HG03095 (cell line): Measurements from ENCODE around the gene WDFY2.

Experiments used
- ATAC-seq: cut with Tn5 transposase; IDR thresholded peaks from one replicate; pipeline ENCODE4 v1.9.1; 2021; ENCODE audit warnings: moderate library complexity; ENCODE audit not compliant: unreplicated experiment

Gene WDFY2

GRCh38 chr13:51733374-51734298 is 149.4 kb downstream of the WDFY2 start:
- no peak for ATAC-seq

- no peak for ATAC-seq
Measured at GRCh38 chr13:51734786-51735185, 150.5 kb downstream of the WDFY2 start.

GRCh38 chr13:51737609-51738008 is 153.3 kb downstream of the WDFY2 start:
- ATAC-seq, result no peak

- no peak for ATAC-seq
Measured at GRCh38 chr13:51738226-51738905, 154.1 kb downstream of the WDFY2 start.

- ATAC-seq, result no peak
Measured at GRCh38 chr13:51739027-51739764, 154.9 kb downstream of the WDFY2 start.

GRCh38 chr13:51740698-51741097 is 156.4 kb downstream of the WDFY2 start:
- no peak for ATAC-seq

DNA sequence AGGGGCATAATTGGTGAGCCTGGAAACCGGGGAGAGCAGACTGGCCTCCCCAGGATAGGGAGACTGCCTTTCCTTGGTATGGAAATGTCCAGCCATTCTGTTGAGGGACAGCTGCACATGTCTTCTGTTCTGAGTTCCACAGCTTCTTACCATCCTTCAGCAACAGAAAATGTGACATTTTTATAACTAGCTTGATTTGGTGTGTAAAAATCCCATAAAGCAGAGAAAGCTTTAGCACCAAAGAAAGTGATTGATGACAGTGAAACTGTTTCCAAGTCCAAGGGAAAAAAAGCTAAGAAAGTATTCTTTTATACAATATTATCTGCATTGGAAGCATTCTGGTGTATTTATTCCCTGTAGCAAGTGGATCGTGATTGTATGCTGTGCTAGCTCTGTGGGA is 157.8 kb downstream of the WDFY2 start:
- no peak for ATAC-seq

DNA sequence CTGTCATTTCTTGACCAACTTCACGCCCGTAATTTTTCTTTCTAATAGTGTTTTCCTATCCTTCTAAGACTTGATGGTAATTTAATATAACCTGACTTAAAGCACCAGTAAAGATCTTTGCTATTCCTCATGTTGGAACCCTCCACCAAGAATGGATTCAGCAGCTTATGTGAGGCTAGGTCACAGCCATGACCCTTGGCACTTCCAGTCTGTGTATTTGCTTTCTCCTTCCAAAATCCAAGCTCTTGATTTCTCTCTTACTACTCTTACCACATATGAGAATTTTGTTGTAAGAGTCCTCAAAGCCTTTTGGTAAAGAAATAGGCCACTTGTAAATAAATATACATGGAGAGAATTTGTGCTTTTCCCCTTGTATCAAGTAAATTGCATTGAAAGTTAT is 158.3 kb downstream of the WDFY2 start:
- ATAC-seq, result no peak

DNA sequence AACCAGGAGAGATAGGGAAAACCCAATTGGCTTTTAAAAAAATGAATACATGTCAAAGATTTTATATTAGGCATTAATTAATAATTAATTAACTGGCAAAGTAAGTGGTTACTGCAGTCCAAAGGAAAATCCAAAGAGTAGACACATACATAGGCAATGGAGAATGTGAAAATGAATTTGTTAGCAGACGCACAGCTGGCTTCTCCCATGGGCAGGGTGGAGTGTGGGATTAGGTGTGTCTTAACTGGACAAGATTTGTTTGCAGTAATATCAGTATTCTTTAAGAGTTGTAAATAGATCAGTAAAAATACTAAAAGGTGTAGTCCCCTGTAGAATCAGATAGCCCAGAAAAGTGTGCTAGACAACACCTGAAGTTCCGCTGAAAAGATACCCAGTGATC is 161.0 kb downstream of the WDFY2 start:
- no peak for ATAC-seq

DNA sequence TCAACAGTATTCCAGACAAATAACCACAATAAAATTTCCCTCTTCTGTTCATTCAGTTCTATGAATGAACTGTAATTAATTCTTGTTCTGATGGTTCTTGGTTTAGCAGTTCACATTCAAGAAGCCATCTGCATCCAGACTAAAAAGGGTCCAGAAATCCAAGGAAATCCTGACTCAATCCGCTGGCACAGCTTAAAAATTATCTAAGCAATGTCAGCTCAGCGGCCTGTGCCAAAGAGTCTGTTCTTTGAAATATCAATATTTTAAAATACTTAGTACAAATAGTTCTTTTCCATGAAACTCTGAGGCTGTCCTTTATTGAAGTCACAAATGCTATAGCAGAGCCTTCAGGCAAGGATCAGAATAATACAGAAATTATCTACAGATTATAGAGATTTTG is 162.5 kb downstream of the WDFY2 start:
- no peak for ATAC-seq

DNA sequence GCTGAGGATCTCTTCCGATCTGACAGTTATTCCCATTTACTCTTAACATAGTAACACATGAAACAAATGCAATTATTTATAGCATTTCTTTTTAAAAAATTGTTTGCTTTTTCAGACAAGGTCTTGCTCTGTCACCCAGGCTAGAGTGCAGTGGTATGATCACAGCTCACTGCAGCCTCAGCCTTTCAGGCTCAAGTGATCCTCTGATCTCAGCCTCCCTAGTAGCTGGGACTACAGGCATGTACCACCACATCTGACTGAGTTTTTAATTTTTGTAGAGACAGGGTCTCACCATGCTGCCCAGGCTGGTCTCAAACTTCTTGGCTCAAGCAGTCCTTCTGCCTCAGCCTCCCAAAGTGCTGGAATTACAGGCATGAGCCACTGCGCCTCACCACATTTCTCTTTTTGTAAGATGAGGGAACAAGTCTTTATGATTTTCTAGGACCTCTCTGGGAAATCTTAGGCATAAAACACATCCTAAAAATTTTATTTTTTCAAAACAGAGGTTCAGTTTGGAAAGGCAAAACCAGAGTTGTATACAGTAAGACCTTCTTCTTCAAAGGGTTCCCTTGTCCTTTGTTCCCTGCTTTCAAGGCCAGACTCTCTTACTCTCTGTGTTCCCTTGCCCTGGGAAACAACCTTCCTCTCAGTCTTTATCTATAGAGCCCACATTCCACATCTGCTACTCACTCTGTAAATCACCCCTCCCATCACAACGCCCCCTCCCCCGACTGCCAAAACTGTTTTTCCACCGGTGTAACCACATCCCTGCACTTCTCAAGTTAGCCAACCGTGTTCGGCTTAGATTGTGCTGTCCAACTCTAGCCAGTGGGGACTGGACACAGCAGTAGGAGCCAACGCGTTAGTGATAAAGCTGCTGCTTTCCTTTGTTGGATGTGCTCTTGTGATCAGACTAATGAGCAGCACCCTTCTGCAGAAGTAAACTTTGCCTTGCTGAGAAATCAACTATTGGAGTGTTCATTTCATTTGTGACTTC is 163.5 kb downstream of the WDFY2 start:
- no peak for ATAC-seq

- ATAC-seq, result no peak
Measured at GRCh38 chr13:51756651-51757050, 172.4 kb downstream of the WDFY2 start.

- no peak for ATAC-seq
Measured at GRCh38 chr13:51758691-51759090, 174.4 kb downstream of the WDFY2 start.

DNA sequence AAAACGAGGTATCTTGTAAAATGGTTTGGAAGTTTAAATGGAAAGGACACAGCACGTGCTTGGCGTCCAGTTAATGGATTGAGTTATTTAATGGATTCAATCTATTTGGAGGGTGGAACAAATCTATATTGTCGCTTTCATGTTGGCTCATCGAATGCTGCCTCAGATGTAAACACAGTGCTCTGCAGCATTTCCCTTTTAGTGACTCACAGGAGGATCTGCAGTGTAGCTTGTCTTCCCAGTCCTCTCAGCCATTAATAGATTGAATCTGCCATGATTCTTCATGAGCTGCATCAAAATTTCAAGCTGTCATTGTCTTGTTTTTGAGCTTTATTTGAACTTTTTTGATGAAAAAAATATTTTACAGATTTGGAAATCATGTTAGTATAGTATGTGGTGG is 175.0 kb downstream of the WDFY2 start:
- no peak for ATAC-seq

DNA sequence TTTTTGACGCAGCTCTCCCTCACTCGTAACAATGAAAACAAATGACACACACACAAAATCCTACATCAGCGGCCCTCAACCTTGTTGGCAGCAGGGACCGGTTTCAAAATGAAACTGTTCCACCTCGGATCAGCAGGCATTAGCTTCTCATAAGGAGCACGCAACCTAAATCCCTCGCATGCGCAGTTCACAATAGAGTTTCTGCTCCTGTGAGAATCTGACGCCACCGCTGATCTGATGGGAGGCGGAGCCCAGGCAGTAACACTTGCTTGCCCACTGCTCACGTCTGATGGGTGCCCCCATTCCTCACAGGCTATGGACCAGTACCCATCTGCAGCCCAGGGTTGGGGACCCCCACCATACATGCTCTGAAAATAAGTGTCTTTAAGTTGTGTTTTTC is 176.3 kb downstream of the WDFY2 start:
- no peak for ATAC-seq

DNA sequence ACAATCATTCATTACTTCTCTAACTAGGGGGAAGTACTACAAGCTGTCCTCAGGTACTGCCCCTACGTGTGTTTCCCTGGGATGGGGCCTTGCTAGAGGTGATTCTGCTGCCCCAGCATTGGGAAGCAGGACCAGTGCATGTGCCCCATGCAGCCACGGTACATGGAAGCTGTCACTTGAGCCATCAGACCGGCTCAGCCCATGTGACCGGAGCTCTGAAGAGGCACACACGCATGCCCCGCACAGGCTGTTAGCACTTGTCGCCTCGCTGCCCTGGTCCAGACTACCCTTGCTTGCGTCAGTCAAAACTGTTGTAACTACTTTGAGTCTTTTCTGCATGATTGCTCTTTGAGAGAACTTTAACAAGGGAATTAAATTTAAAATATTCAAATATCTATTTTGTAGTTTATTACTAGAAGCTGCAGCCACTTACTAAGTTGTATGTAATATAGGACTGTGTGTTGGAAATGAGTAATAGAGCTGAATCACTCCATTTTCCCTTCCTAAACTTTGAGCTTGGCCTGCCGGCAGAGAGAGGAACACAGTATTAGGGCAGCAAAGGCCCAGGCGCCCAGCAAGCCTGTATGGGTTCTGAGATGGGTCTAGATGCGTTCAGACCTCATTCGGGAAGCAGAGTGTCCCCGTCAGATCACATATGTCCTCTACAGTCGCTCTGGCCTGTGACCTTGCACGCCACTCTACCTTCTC is 177.5 kb downstream of the WDFY2 start:
- no peak for ATAC-seq

DNA sequence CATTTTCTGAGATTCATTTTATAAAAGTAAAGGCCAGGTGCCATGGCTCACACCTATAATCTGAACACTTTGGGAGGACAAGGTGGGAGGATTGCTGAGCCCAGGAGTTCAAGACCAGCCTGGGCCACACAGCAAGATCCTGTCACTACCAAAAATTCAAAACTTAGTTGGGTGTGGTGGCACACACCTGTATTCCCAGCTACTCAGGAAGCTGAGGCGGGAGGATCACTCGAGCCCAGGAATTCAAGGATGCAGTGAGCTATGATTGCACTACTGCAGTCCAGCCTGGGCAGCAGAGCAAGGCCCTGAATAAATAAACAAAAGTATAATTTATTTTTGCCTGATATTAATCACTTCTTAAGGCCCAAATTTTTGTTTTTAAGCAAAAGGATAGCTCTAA is 179.2 kb downstream of the WDFY2 start:
- no peak for ATAC-seq

DNA sequence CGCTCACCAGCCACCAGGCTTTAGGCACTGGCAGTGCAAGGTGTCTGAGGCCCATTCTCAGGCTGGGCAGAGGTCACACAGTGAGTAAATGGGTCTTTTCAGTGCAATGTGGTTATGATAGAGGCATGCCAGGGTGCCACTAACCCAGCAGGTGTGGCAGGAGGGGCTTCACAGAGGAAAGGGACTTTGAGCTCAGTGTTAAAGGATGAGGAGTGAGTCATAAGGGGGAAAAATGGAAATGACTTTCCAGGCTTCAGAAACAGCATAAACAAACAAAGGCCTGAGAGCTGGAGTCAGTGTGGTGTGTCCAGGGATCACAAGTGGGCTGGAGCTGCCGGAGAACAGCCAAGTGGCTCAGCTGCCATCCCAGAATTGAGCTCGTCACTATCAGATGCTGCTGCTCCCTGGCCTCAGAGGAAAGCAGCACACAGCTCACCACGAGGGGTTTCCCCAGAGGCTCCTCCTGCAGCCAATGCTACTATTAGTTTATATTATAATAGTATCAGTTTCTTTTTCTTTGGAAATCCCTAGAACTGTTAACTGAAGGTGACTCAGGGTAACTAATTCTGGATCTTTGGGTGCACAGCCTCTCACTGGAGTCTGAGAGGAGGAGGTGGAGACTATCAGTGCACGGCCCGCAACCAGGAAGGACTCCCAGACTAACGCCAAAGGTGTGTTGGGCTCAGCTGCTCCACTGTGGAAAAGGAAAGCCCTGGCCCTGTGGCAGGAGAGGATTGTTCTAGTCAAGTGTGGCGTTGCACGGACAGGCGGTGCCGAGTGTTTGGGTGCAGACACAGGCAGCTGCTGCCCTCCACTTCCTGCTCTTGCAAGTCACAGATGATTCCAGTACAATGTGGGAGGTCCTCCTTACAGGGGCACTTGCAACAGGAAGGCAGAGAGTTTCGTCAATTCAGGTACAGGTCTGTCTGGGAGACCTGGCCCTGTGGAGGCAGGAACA is 180.2 kb downstream of the WDFY2 start:
- ATAC-seq, result peak; percentile 87

- ATAC-seq, result no peak
Measured at GRCh38 chr13:51765142-51765515, 180.9 kb downstream of the WDFY2 start.
